HG03378 (cell line): ENCODE data around the gene PEX26.
"Not testable (repeated sequence)": the region's sequence is repeated elsewhere in the genome, so short reads cannot be mapped to it uniquely, and the experiment has no call there.

Source experiments
- ATAC-seq: cut with Tn5 transposase; IDR thresholded peaks from one replicate; pipeline ENCODE4 v1.9.1; 2021; ENCODE audit warnings: mild to moderate bottlenecking, moderate library complexity; ENCODE audit not compliant: unreplicated experiment

The PEX26 gene

GRCh38 chr22:18056161-18056666 is 21.6 kb upstream of the PEX26 start:
- ATAC-seq, result no peak

DNA sequence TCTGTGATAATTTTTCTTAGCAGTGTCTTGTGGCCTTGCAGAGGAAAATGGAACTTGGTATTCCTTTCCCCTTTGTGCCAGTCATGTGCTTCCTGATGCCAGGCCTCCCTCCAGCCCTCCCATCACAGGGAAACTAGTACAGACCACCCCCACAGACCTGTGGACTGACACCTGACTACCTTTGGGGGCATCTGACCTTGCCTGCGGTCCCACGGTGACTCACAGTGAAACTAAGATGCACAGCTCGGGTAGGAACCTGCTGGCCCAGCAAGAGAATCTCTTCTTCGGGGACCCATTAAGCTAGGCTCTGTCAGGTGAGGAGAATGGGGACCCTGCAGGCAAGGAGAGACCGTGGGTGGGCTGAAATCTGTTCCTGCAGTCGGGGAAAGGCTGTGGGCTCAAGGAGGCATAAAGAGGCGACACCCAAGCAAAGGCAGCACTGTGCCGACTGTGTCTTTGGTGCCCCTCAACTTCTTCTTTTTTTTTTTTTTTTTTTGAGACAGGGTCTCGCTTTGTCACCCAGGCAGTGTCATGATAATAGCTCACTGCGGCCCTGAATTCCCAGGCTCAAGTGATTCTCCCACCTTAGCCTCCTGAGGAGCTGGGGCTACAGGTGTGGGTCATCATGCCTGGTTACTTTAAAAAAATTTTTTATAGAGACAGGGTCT is 20.8 kb upstream of the PEX26 start:
- ATAC-seq, result peak; percentile 55

GRCh38 chr22:18057568-18058209 is 20.1 kb upstream of the PEX26 start:
- ATAC-seq, result peak; percentile 67

- no peak for ATAC-seq
Measured at GRCh38 chr22:18058371-18059093, 19.3 kb upstream of the PEX26 start.

- no peak for ATAC-seq
Measured at GRCh38 chr22:18059094-18059417, 18.7 kb upstream of the PEX26 start.

DNA sequence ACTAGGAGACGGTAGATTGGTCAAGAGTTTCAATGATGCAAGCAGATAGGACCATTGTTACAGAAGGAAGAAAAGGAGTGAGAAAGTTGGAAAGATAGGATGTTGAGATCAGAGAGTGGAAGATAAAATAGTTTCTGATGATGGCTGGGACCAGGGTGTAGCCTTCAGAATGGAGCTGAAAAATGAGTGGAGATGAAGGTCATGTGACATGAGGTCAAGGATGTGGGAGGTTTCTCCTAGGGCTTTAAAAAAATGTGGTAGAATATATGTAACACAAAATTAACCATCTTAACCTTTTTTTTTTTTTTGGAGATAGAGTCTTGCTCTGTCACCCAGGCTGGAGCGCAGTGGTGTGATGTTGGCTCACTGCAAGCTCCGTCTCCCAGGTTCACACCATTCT is 18.3 kb upstream of the PEX26 start:
- ATAC-seq, result no peak

DNA sequence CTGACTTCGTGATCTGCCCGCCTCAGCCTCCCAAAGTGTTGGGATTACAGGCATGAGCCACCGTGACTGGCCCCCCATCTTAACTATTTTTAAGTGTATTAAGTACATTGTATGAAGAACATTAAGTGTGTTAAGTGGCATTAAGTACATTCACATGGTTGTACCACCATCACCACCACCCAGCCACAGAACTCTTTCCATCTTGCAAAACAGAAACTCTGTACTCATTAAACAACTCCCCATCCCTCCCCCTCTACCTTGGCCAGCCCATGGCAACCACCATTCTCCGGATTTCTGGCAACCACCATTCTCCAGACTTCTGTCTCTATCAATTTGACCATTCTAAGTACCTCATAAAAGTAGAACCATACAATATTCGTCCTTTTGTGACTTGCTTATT is 17.8 kb upstream of the PEX26 start:
- ATAC-seq, result no peak

GRCh38 chr22:18060646-18061620 is 16.9 kb upstream of the PEX26 start:
- no peak for ATAC-seq

- no peak for ATAC-seq
Measured at GRCh38 chr22:18062421-18062820, 15.4 kb upstream of the PEX26 start.

DNA sequence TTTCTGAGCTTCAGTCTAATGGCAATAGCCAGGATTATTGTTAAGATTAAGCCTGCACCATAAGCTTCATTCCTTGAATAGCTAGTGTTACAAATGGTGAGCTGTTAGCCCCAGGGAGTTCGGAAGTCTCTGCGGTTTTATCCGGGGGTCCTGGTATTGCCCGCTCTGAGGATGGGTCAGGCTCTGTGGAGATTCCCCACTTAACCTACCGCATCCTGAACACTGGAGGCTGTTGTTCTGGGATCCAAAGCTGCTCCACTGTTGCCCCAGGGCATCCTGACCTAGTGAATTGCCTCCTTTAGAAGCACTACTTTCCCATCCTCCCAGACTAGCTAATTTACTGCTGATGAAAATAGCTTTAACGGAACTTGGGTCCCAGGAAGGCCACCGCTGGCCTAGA is 14.5 kb upstream of the PEX26 start:
- ATAC-seq, result no peak

GRCh38 chr22:18063715-18064114 is 14.1 kb upstream of the PEX26 start:
- ATAC-seq, result not testable (repeated sequence)

DNA sequence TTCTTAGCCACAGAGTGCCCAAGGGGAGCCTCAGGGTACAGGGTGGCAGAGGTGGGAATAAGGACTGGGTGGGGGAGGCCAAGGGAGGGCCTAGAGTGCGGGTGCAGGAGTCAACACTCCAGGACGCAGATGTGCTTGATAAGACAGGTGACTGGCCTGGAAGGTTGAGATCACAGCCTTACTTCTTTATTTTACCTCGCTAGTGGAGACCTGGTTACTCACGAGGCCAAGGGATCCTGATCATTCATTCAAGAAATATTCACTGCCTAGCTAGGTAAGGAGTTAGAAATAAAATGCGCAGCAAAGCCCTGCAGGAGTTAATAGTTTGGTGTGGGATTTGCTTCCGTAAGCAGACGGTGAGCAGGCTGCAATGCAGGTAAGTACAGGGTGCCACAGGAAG is 13.2 kb upstream of the PEX26 start:
- no peak for ATAC-seq

DNA sequence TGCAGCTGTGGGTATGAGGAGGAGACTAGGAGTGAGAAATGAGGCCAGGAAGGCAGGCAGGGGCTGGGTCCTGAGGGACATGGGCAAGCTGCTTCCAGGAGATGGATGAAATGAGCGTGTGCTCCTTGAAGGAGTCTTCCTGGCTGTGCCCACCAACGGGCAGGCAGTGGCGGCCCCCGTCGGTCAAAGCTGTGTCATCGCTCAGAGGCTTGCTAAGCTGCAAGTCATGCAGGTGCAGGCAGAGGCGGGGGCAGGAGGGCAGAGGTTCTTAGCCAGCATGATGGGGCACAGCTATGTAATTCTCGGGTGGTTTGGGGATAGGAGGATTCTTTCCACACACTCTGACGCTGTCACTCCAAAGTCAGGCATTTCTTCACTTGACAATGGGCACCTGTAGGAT is 12.5 kb upstream of the PEX26 start:
- no peak for ATAC-seq

DNA sequence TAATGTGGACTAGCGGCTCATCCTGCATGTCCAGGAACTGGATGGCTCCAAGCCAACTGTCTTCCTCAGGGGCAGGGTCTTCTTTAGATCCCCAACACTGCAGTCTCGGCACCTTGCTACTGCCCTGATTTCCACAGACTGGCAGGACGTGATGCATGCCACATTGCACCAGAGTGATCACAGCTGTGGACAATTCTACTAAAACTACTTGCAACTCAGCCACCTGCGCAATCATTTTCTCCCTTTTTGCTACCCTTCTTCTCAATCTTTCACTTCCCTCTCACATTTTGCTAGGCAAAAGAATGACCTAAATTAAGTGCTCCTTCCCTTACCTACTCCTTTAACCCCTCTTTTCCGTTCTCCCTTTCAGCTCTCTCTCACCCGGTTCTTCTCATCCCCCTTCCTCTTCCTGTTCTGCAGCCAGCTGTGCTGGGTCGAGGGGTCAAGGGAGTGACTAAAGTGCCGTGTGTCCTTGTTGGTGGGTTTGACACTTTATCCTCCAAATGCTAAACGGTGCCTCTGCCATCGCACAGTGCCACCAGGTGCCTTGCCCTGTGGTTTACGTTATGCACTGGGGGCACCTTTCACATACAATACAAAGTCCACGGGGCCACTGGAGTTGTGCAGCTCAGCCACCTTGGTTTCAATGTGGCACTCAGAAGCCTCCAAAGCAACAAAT is 11.5 kb upstream of the PEX26 start:
- no peak for ATAC-seq

- no peak for ATAC-seq
Measured at GRCh38 chr22:18067121-18067520, 10.7 kb upstream of the PEX26 start.

DNA sequence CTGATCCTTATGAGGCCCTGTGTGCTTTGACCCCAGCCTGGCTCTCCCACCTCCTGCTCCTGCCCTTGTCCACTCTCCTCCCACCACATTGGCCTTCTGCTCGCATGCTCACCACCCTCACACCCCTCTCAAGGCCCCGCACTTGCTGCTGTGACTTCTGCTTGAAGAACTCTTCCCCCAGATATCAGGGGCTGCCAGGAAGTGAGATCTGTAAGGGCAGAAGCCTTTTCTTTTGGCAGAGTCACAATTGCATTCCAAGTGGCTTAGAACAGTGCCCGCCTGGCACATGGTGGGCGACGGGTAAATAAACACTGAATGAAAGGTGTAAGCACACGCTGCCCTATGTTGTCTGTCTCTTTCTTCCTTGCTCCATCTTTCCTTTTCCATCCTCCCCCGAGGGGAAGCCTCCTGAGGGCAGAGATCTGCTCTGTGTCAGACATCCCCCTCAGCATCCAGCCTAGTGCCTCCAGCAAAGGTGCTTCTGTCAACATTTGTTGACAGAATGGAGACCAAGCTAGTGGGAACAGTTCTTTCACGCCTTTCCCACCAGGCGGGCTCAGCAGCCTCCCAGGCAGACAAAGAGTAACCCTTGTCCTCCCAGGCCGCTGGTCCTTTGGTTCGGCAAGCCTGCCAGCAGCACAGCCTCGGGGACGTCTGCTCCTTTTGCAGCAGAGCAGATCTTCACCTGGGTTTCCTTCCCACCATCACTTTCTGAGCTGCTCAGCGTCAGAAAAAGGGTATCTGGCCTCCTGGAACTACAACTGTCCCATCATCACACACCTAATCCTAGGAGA is 10.0 kb upstream of the PEX26 start:
- ATAC-seq, result no peak

- ATAC-seq, result no peak
Measured at GRCh38 chr22:18068381-18068988, 9.3 kb upstream of the PEX26 start.

- no peak for ATAC-seq
Measured at GRCh38 chr22:18069041-18069440, 8.7 kb upstream of the PEX26 start.

- no peak for ATAC-seq
Measured at GRCh38 chr22:18070041-18070440, 7.7 kb upstream of the PEX26 start.
